Activated naive CD8-positive, alpha-beta T cell (primary cell): ENCODE measurements around the gene NELL1.

Experiments
- H3K27ac Mint-ChIP-seq: one replicate; pipeline ENCODE4 v1.8.0; 2021; ENCODE audit warnings: mixed read lengths
- H3K27me3 Mint-ChIP-seq: one replicate; pipeline ENCODE4 v1.8.0; 2021; ENCODE audit warnings: mixed read lengths
- H3K36me3 Mint-ChIP-seq: one replicate; pipeline ENCODE4 v1.8.0; 2021; ENCODE audit warnings: mixed read lengths
- H3K4me1 Mint-ChIP-seq: one replicate; pipeline ENCODE4 v1.8.0; 2021; ENCODE audit warnings: low read depth, mixed read lengths
- H3K4me3 Mint-ChIP-seq: one replicate; pipeline ENCODE4 v1.8.0; 2021; ENCODE audit warnings: mild to moderate bottlenecking, mixed read lengths
- H3K9me3 Mint-ChIP-seq: one replicate; pipeline ENCODE4 v1.8.0; 2021; ENCODE audit warnings: low read depth, mixed read lengths

The NELL1 gene

GRCh38 chr11:20771026-20771425, 101.6 kb downstream of the NELL1 start:
- no peak overlapping the region for H3K27ac Mint-ChIP-seq
- H3K36me3 Mint-ChIP-seq = no peaks in the 10 kb centered on the region
- H3K4me1 Mint-ChIP-seq = no peaks in the 10 kb centered on the region
- H3K27me3 Mint-ChIP-seq = peaks cover 1% of the 10 kb centered on the region
- H3K9me3 Mint-ChIP-seq = peaks cover 3% of the 10 kb centered on the region
- no peak overlapping the region for H3K4me3 Mint-ChIP-seq

- Mint-ChIP-seq H3K27me3 (peaks cover 1% of the 10 kb centered on the region), H3K9me3 (peaks cover 3% of the 10 kb centered on the region), H3K27ac (no peak overlapping the region), H3K4me3 (no peak overlapping the region), H3K4me1 (no peaks in the 10 kb centered on the region), H3K36me3 (no peaks in the 10 kb centered on the region)
Measured at GRCh38 chr11:20771681-20772080, 102.3 kb downstream of the NELL1 start.

DNA sequence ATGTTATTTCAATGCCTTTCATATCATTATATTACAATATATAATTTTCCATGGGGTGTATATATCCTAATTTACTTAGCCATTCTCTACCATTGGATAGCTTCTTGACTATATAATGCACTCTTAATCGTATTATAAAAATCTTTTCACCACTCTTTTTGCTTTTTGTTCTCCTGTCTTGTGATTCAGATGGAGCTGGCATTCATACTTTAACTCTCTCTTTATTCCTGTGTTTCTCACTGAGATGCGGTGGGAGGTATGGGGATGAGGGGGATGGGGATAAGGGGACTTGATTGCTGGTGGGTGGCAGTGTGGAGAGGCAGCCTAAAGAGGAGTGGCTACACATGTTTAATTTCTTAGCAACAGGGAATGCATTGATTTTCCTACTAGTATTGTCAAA, 105.9 kb downstream of the NELL1 start:
- H3K27ac Mint-ChIP-seq = no peak overlapping the region
- no peaks in the 10 kb centered on the region for H3K27me3 Mint-ChIP-seq
- no peaks in the 10 kb centered on the region for H3K36me3 Mint-ChIP-seq
- H3K9me3 Mint-ChIP-seq = peaks cover 3% of the 10 kb centered on the region
- no peak overlapping the region for H3K4me3 Mint-ChIP-seq
- no peaks in the 10 kb centered on the region for H3K4me1 Mint-ChIP-seq

DNA sequence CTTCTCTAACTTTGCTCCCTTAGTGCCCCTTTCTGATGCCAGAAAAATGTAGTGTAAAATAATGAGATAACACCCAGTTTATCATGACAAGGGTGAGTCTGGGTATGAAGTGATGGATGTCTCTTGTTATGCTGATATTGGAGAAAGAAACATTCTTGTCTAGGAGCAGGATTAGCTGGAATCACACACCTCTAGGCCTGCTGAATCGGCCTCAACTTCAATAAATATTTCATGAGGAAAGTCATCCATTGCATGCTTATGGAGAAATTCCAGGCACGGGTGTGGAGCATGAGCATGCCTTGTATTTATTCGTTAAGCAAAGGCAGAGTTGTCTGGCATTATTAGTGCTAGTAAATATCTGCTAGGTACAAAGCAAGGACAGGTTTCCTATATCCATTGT, 113.4 kb downstream of the NELL1 start:
- Mint-ChIP-seq H3K36me3 (no peaks in the 10 kb centered on the region), H3K27ac (no peak overlapping the region), H3K4me1 (no peaks in the 10 kb centered on the region), H3K27me3 (no peaks in the 10 kb centered on the region), H3K9me3 (peaks cover 8% of the 10 kb centered on the region), H3K4me3 (no peak overlapping the region)

- H3K27me3 Mint-ChIP-seq = no peaks in the 10 kb centered on the region
- no peaks in the 10 kb centered on the region for H3K4me1 Mint-ChIP-seq
- no peak overlapping the region for H3K27ac Mint-ChIP-seq
- H3K4me3 Mint-ChIP-seq = no peak overlapping the region
- H3K9me3 Mint-ChIP-seq = peaks cover 8% of the 10 kb centered on the region
- H3K36me3 Mint-ChIP-seq = no peaks in the 10 kb centered on the region
Measured at GRCh38 chr11:20783220-20783619, 113.8 kb downstream of the NELL1 start.

DNA sequence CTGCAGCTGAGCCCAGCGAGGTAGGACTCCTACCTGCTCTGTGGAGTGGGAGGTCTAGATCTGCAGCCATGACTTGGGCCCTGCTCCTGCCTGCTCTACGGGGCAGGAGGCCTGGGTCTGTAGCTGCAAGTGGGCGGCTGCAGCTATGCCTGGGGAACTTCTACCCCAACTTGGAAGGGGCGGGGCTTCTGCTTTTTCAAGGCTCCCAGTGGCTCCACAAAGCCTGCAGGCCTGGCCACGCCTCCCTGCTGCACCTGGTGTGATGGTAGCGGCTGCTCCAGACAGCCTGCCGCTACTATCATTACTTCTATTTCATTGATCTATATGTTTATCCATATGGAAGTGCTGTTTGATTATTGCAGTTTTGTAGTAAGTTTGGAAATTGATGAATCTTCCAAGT, 121.2 kb downstream of the NELL1 start:
- H3K36me3 Mint-ChIP-seq = no peaks in the 10 kb centered on the region
- no peaks in the 10 kb centered on the region for H3K9me3 Mint-ChIP-seq
- H3K27ac Mint-ChIP-seq = no peak overlapping the region
- no peaks in the 10 kb centered on the region for H3K4me1 Mint-ChIP-seq
- no peak overlapping the region for H3K4me3 Mint-ChIP-seq
- H3K27me3 Mint-ChIP-seq = peaks cover 2% of the 10 kb centered on the region

DNA sequence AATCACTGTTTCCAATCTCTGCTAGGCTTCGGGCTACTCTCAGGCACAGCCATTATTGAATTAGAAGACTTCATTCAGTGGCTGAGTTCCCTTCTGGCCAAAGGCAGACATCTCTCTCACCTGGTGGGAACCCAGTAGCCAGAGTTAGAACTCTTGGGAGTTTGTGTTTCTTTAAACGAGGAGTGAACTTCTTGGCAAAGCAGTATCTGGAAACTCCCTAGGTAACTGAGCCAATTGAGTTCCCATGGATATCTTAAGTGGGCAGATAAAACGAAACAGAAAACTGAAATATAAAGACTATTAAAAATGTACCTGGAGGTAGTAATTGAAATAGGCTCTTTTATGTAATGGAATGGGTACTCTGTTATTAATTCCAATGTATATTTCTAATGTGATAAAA, 125.6 kb downstream of the NELL1 start:
- peaks cover 7% of the 10 kb centered on the region for H3K9me3 Mint-ChIP-seq
- no peaks in the 10 kb centered on the region for H3K4me1 Mint-ChIP-seq
- H3K36me3 Mint-ChIP-seq = no peaks in the 10 kb centered on the region
- peaks cover 2% of the 10 kb centered on the region for H3K27me3 Mint-ChIP-seq
- no peak overlapping the region for H3K4me3 Mint-ChIP-seq
- no peak overlapping the region for H3K27ac Mint-ChIP-seq

DNA sequence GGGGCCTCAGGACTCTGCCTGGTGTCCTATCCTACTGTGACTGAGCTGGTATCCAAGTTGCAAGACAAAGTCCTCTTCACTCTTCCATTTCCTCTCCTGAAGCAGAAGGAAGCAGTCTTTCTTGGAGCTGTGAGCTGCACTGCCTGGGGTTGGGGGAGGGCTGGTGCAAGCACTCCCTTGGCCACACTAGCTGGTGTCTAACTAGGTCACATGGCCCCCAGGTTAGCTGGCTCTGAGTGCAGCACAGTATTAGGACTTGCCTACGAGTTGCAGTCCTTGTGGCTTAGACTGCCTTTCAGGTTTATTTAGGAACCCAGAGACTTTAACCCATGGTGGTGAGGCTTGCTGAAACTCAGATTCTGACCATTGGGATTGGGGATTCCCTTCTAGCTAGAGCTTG, 138.9 kb downstream of the NELL1 start:
- H3K27ac Mint-ChIP-seq = no peak overlapping the region
- H3K36me3 Mint-ChIP-seq = no peaks in the 10 kb centered on the region
- no peaks in the 10 kb centered on the region for H3K27me3 Mint-ChIP-seq
- H3K4me3 Mint-ChIP-seq = no peak overlapping the region
- peaks cover 15% of the 10 kb centered on the region for H3K9me3 Mint-ChIP-seq
- no peaks in the 10 kb centered on the region for H3K4me1 Mint-ChIP-seq

GRCh38 chr11:20821046-20821445, 151.7 kb downstream of the NELL1 start:
- Mint-ChIP-seq H3K27me3 (peaks cover 5% of the 10 kb centered on the region), H3K36me3 (no peaks in the 10 kb centered on the region), H3K4me3 (no peak overlapping the region), H3K4me1 (no peaks in the 10 kb centered on the region), H3K9me3 (peaks cover 1% of the 10 kb centered on the region), H3K27ac (no peak overlapping the region)

DNA sequence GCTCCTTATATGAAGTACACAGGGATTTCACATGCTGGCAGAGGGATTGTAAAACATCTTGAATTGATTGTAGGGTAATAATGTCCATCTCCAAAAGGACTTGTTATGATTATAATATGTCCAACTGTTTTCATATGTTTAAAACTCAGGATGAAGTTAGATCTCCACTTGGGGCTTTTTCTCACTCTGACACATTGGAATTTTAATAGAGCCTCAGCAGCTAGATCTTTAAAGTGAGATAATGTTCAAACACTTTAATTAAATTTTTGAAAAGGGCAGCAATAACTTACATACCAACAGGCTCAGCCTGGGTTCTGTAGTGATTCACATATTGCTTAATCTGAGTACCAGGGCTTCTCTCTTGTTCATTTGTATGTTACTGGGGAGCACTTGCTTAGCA, 152.1 kb downstream of the NELL1 start:
- H3K27ac Mint-ChIP-seq = no peak overlapping the region
- H3K27me3 Mint-ChIP-seq = peaks cover 5% of the 10 kb centered on the region
- no peaks in the 10 kb centered on the region for H3K9me3 Mint-ChIP-seq
- H3K4me3 Mint-ChIP-seq = no peak overlapping the region
- H3K4me1 Mint-ChIP-seq = no peaks in the 10 kb centered on the region
- no peaks in the 10 kb centered on the region for H3K36me3 Mint-ChIP-seq

GRCh38 chr11:20824773-20825172, 155.4 kb downstream of the NELL1 start:
- Mint-ChIP-seq H3K4me3 (no peak overlapping the region), H3K36me3 (no peaks in the 10 kb centered on the region), H3K27ac (no peak overlapping the region), H3K4me1 (no peaks in the 10 kb centered on the region), H3K27me3 (peaks cover 5% of the 10 kb centered on the region), H3K9me3 (no peaks in the 10 kb centered on the region)

DNA sequence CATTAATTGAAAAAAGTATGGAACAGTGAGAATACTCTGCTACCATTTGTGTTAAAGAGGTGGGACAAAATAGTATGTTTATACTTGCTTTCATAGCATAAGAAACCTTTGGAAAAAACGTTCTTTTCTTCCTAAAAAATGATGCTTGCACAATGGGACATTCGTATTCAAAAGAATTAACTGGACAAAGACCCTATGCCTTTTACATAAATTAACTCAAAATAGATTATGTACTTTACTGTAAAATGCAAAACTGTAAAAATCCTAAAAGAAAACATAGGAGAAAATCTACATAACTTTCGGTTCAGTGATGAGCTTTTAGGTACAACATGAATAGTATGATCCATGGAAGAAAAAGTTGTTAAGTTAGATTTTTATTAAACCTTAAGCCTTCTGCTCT, 166.2 kb downstream of the NELL1 start:
- Mint-ChIP-seq H3K4me1 (no peaks in the 10 kb centered on the region), H3K27ac (no peak overlapping the region), H3K27me3 (no peaks in the 10 kb centered on the region), H3K36me3 (no peaks in the 10 kb centered on the region), H3K4me3 (no peak overlapping the region), H3K9me3 (no peaks in the 10 kb centered on the region)

GRCh38 chr11:20839231-20839630, 169.8 kb downstream of the NELL1 start:
- Mint-ChIP-seq H3K4me1 (no peaks in the 10 kb centered on the region), H3K27me3 (no peaks in the 10 kb centered on the region), H3K9me3 (no peaks in the 10 kb centered on the region)

GRCh38 chr11:20840341-20840740, 171.0 kb downstream of the NELL1 start:
- no peak overlapping the region for H3K27ac Mint-ChIP-seq
- no peaks in the 10 kb centered on the region for H3K9me3 Mint-ChIP-seq
- H3K4me1 Mint-ChIP-seq = no peaks in the 10 kb centered on the region
- no peak overlapping the region for H3K4me3 Mint-ChIP-seq
- no peaks in the 10 kb centered on the region for H3K36me3 Mint-ChIP-seq
- H3K27me3 Mint-ChIP-seq = no peaks in the 10 kb centered on the region

More at GRCh38 chr11:20839231-20839630, 169.8 kb downstream of the NELL1 start:
- no peak overlapping the region for H3K4me3 Mint-ChIP-seq
- H3K27ac Mint-ChIP-seq = no peak overlapping the region
- no peaks in the 10 kb centered on the region for H3K36me3 Mint-ChIP-seq

DNA sequence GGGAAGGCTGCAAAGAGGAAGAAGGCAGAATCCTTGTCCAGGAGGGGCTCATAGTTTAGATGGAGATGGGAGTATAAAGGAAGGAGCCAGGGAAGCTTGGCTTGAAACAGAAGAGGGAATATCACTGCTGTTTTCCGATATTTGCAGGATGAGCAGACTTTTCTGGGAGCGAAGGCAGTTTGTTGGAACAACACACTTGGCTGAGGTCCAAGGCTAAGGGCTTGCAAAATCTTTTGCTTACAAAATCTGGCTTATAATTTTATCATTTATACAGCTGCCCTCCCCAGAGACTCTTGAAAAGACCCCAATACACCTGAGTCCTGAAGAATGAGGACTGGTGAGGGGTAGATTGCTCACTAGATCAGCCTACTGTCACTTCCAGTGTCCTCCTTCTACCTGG, 174.8 kb downstream of the NELL1 start:
- no peaks in the 10 kb centered on the region for H3K4me1 Mint-ChIP-seq
- H3K27me3 Mint-ChIP-seq = no peaks in the 10 kb centered on the region
- H3K27ac Mint-ChIP-seq = no peak overlapping the region
- H3K9me3 Mint-ChIP-seq = no peaks in the 10 kb centered on the region
- H3K4me3 Mint-ChIP-seq = no peak overlapping the region
- H3K36me3 Mint-ChIP-seq = no peaks in the 10 kb centered on the region

GRCh38 chr11:20844630-20845029, 175.2 kb downstream of the NELL1 start:
- Mint-ChIP-seq H3K27me3 (no peaks in the 10 kb centered on the region), H3K27ac (no peak overlapping the region), H3K4me1 (no peaks in the 10 kb centered on the region), H3K4me3 (no peak overlapping the region), H3K9me3 (no peaks in the 10 kb centered on the region), H3K36me3 (no peaks in the 10 kb centered on the region)
